ENCODE results near the gene FSHR.

Gene FSHR

GRCh38 chr2:49110571-49110970 is 43.7 kb downstream of the FSHR start:
- DNase-seq: no peak

DNA sequence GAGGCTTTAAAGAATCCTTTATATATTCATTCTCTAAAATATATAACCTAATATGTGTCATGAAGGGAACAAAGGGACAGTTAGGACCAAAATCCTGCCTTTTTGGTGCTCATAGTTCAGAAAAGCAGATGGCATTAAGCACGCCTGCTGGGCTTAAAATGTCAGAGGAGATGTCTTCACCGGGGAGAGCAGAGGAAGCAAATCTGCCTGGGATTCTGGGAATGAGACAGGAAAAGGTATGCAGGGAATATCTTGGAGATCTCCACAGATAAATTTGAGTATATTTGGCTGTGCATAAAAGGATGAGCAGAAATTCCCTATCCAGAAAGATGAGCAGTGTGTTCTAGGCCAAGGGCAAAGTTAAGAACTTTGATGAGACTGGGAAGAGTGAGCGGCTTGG is 45.5 kb downstream of the FSHR start:
- DNase-seq: no peak

DNA sequence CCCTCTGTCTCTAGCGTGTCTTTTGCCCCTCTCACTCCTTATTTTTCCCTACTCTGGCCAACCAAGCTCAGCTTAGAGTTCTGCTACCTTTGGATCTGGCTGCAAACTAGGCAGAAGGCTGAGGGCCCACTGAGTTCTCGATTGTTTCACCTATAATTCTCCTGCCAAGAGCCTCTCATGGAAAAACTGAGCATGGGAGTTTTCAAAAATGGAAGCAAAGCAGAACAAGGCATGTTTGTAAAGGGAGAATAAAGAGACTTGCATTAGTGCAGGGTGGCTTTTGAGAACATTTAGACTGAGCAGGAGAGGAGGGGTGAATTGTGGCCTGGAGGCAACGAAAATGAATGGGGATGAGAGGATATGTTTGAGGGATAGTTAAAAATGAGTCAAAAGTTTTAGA is 45.9 kb downstream of the FSHR start:
- no peak for DNase-seq

DNA sequence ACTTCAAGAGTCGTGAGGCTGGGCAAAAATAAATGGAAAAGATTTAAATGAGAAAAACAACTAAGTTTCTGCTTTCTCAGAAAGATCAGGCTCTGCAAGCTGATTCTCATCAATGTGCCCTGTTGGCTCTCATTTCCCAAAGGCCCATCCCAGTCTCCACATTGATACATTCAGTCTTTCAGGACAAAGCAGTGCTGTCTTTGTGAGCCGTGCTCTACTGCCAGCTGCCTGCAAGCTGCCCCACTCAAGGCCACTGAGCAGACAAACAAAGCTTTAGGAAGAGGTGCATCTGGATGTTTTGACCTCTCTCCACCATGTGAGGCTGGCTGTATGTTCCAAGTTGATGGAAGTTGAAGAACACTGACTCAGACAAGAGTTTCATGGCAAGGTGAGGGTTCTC is 48.8 kb downstream of the FSHR start:
- DNase-seq: no peak

GRCh38 chr2:49102146-49102545 is 52.2 kb downstream of the FSHR start:
- no peak for DNase-seq

- no peak for DNase-seq
Measured at GRCh38 chr2:49080681-49081080, 73.6 kb downstream of the FSHR start.

DNA sequence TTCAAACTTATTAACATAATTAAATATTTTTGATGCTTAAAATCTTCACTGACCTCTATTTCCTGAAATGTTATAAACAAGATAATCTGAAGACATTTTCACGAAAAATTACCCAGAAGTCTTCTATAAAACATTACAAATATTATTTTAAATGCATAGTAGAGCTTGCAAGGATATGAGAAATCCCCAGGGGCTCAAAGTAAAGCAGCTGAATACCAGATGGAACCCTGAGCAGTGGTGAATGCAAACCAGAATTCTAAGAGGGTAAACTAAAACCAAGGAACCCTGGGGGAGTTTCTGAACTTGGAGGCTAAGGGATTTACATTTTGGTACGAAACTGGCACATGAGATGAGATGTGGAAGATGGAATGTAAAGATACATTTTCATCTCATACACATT is 83.6 kb downstream of the FSHR start:
- no peak for DNase-seq

GRCh38 chr2:49069829-49070228 is 84.5 kb downstream of the FSHR start:
- DNase-seq: no peak

DNA sequence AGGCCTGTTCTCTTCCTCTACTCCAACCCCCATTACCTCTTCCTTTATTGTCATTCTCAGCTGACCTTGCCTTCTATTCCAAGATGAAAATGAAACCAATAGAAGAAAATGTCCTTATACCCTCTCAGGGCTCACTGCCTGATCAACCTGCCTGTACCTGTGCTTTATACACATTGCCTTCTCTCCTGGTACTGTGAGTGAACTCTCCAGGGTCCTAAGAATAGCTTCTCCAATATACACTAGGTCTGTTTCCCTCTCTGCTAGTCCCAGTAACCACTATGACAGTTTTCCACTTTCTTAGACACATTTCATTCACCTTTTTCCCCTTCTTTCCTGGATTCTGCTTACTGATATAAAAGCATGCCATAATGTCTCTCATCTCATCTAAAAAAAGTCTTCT is 85.7 kb downstream of the FSHR start:
- no peak for DNase-seq

DNA sequence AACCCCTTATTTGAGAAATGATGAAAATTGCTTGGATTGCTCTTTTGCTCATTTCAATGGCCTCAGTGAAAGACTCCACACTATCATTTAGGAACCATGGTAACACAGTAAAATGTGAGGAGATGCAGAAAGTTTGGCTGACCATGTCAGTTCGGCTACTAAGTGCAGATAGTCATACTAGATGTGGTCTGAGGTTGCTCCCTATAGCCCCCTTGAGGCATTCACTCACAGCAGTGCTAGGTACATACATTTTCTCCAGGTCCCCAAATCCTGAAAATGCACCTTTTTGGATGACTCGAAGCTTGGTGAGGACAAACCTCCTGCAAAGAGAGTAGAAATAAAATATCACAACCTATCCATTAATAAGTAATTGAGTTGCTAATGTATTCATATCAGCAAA is 86.3 kb downstream of the FSHR start:
- DNase-seq: no peak

- no peak for DNase-seq
Measured at GRCh38 chr2:49053156-49053555, 101.2 kb downstream of the FSHR start.

- DNase-seq: no peak
Measured at GRCh38 chr2:49050265-49050664, 104.0 kb downstream of the FSHR start.

DNA sequence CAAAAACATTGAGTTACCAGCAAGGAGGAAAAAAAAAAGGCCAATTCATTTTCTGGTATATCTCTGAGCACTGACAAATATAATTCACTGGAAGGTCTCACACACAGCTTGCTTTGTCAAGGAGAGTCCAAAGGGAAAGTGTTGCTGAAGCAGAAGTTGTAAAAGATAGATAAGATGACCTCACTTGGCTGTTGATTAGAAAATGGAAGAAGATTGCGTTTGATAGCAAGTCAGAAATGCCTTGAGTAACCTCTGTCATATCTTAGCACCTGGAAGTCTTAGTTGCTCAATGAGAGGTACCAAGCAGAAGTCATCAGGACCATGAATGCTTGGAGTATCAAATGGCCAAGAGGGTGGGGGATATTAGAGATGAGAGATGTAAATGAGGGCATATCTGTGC is 105.2 kb downstream of the FSHR start:
- no peak for DNase-seq

GRCh38 chr2:49045083-49045482 is 109.2 kb downstream of the FSHR start:
- no peak for DNase-seq

GRCh38 chr2:49044350-49045079 is 109.8 kb downstream of the FSHR start:
- DNase-seq: no peak

DNA sequence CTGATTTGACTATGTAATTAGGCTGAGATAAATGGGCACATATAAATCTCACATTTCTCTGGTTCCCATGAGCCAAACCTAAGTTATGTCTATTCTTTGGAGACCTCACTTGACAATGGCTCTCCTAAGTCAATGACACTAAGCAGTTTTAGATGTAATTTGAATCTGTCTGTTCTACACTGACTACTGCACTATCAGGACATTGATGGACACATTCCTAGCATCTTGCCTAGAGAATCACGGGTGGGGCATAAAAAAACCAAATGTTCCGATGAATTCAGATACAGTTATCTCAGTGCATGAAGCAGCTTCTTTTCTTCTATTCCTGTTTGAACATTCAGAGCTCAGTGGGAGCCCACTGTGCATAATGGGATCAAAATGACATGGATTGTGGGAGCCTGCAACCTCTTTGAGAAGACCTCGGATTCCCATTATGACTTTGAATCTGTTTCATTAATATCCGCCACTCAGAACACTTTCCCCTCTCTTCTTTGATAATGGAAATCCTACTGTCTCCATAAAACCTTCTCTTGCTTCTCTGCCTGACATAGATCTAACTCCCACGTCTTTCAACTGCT is 110.8 kb downstream of the FSHR start:
- DNase-seq: no peak

DNA sequence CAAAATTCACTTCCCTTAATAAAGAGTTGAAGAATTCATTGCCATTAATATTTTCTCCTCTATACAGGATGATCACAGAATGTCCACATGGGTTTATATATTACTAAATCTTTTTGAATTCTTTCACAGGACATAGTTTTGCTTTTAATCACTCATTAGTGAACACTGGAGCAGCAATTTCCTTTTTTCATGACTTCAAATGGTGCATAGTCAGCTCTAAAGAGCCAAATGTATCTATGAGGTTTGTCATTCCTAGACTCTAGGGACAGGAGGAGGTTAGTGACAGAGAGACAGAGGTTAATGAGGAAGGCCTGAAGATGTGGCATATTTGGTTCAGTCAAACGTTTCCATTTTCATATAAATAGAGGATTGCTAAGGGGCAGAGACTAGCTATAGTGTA is 111.8 kb downstream of the FSHR start:
- DNase-seq: no peak

- no peak for DNase-seq
Measured at GRCh38 chr2:49041061-49041460, 113.3 kb downstream of the FSHR start.

DNA sequence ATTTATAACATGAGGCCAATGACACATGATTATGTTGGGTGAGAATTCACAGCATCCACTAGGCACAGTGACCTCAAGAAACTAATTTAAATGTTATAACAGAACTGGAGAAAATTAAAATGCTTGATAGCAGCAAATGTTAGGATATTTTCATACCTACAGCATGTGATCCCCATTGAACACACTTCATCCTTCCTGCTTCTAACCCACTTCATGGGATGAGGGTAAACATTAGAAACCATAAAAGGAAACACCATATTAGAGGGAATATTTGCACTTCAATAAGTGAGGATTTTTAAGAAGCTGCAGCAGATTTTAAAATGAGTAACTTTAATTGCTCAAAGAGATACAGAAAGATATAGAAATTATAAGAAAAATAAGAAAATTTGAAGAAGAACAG is 117.1 kb downstream of the FSHR start:
- no peak for DNase-seq

- no peak for DNase-seq
Measured at GRCh38 chr2:49035481-49035880, 118.8 kb downstream of the FSHR start.

DNA sequence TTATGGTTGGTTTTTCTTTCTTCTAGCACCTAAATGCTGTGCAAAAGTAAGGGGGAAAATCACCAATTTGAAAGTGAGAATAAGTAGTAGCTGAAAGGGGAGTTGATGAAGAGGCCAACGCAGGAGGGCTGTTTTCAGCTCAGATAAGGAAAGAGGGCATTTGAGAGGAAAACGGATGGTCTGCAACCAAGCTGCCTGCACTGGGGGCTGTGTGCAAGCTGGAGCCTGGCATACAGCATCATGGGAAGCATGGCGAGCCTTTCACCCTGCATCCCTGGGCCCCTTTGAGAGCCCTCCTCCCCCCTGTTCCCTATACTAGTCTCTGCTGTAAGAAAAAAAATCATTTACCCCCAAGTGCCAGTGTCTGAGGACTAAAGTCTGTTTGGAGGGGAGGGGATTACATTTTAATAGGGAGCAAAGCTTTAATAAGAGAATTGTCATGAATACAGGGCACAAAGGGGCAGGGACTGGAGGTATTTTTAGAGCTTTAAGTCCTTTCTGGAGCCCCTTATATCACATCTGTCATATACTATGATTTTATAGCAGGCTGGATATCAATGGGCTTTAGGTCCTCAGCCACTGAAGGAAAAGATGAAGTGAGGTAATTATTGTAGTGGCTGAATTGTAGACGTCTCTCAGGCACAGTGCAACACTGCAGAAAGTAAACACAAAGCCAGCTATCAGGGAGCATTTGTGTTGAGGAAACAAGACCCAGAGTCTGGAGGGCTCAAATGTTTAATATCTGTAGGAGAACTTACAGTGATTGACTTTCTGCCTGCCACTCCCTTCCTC is 120.7 kb downstream of the FSHR start:
- DNase-seq: no peak

DNA sequence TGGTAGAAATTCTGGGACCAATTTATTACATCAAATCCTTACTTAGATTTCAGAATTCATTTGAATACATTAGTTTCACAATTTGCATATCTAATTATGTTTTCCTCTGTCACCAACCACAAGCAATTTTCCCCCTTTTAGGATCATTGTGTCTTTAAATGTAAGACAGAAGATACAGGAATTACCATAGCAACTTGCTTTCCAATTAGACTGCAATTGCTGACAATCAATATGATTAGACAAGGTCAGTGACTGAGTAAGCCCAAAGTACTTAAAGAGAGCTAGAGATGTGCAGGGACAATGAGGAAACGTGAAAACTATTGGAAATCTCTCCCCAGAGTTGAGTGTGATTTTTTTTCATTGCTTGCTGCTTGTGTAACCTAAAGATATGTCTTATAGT is 121.4 kb downstream of the FSHR start:
- no peak for DNase-seq

- no peak for DNase-seq
Measured at GRCh38 chr2:49032126-49032525, 122.2 kb downstream of the FSHR start.

DNA sequence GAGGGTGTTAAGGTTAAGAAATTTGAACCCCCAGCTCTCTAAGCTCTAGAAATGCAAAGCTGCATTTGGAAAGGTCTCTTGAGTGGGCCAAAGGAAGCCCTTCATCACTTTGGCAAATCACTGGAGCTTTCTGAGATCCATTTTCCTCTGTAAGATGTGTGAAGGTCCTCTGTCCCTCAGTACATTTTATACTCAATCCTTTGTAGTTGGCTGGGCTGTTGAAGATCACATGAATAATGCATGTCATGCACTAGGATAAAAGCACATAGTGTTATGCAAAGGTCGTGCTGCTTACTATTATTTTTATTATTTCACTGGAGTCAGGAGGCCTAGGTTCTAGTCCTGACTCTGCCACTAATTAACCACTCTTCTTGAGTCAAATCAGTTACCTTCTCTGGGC is 124.9 kb downstream of the FSHR start:
- DNase-seq: no peak

All from CD4-positive, alpha-beta T cell treated with Interleukin-4 for 4 hours (primary cell).